NCI-H2029 treated with DMSO at 0.1 percent for 48 hours (cell line): ENCODE results near the gene PDGFRA.
"Not testable (repeated sequence)": the region's sequence is repeated elsewhere in the genome, so short reads cannot be mapped to it uniquely, and the experiment has no call there.

ENCODE experiments used
- DNase-seq: peaks from one replicate; lab custom pipeline; 2025; lab: John Stamatoyannopoulos, UW

The PDGFRA gene

DNA sequence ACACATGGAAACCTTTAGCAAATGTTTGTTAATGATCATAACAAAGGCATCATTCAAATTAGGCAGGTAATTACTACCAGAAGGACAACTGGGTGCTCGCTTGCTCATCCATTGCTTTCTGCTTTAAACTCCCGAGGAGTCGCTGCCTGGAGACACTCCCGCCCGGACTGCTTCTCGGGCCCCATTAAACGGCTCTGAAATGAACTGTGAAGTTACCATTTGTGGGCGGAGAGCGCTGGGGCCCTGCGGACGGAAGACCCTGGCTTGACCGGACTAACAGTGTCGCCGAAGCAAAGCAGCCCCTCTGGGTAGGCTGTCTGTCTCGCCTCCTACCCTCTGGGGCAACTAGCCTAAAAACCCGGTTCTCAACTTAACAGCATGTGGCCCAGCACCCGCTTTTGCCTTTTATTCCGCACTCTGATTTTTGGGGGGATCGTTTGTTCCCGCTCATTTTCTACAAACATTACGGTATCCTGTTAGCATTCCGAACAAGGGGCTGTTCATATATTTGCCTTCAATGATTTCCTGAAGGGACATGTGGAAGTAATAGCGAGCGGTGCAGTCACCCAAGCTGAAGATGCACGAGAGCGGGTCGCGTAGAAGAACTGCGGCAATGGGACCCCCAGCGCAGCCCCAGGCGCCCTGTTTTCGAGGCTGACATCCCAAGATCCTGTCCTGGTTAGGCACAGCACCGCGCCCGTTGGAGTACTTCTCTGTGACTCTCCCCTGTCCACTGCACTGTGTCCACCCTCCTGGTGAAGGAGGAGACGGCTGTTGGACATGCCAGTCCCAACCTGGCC lies 1.6 kb upstream of the PDGFRA start:
- no peak for DNase-seq

DNA sequence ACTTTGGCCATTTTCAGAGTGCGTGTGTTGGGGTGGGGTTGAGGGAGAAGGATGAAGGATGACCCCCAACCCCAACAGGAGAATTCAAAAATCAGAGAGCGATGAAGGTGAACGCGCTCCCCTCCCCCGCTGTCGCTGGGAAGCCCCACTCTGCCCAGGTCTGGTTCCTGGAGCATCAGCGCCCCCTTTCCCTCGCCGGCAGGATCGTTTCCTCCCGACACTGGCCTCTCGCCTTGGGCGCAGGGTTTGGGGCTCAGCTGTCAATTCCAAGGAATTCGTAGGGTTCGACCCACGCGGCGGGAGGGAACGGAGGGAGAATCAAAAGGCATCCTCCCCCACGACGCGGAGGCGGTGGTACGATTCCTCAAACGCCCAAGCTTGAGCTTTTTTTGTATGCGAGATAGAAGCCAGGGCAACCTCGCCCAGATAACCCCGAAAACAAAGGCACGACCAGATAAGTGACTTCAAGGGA lies 1.0 kb upstream of the PDGFRA start:
- no peak for DNase-seq

DNA sequence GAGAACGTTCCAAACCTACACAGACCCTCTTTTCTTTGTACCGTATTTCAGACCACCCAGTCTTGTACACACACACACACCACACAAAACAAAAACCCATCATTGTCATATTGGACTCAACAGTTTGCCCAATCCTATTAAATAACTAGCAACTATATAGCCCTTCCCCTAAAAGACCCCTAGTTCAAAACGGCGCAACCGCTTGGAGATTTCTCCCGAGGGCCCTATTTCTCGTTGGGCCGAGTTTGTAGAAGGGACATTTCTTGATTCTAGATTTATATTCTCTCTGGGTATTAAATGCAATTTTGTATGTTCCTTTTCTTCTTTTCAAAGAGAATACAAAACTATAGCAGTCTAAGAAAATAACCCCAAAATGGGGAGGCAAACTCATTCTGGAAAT lies 547 bp upstream of the PDGFRA start:
- DNase-seq: no peak

DNA sequence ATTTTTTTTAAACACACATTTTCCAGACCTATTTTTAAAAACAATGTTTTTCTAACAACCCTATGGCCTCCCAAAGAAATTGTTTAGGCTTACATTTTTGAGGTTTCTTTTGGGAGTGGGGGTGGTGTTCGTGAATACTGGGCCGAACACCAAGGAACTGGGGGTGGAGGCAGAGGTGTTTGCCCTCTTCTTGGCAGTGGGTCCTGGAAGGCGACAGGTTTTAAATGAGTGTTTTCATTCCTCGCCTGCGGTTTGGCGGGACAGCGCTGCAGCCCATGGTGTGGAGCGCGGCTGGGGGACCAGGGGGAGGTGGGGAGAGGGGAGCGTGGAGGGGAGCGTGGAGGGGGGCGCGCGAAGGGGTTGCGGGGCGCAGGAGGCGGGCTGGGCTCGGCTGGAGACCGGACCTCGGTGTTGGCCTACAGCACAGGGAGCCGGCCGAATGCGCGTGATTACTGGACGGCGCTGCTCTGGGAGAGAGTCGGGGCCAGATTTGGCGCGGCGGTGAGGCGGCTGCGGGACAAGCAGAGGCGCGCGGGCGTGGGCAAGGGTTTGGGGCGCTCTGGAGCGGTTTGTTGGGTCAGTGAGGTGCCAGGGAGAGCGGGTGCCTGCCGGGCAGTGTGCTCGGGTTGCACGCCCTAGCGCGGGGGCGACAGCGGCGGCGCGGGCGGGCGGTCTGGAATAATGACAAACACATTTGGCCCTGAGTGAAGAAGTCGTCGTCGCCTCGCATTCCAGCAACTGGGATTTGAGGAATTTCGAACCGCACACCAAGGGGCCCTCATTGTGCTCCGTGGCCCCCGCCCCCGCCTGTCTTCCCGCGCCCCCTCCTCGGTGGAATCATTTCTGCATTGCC lies 764 bp downstream of the PDGFRA start:
- no peak for DNase-seq

DNA sequence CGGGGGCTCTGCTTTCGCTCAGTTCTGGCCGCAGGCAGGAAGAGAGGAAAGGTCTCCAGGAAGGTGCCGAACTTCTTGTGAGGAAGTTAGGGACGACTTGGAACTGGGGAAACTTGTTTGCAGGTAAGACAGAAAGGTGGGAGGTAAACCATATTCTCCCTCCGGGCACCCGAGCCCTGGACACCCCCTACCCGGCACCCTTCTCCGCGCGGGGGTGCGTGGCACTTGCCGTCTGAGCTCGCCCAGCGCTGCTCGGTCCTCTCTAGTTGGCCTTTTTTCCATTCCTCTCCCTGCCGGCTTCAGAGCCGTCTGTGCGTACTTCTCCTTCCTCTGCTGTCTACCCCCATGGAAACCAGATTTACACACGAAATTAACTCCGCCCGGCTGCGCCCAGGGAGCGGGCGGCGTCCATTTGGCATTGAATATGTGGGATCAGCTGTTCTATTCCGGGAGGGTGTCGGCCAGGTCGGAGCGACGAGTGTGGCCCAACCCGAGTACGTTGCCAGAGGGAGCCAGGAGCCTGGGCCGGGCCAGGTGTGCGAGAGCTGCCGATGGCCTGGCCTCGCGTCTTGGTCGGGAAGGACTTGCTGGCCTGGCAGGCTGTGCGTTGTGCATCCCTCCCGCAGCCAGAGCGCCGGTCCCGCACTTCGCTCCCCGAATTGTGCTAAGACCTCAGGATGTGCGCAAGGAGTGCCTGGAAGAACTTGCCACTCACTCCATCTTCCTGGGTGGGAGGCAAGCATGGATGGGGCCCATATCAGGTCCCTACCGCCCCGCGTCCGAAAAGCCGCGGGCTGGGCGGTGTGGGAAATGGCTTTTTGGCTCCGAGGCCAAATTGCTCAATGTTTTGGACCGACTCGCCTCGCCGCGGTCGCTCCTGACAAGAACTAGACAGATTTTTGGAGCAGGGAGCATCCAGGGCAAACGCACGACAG lies 1.7 kb downstream of the PDGFRA start:
- no peak for DNase-seq

DNA sequence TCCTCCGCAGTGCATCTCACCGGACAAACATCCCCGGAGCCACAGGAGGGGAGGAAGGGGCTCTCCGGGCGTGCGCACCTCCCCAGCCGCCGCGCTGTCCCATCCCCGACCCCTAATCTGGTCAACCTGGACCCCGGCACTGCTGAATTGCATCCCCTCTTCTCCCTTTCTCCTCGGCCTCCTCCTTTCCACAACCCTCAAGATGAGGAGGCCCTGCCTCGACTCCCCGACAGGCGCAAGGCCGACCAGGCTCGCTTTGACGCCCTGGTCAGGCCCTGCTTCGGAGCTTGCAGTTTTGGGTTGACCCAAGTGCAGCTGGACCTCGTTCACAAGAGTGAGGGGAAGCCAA lies 2.3 kb downstream of the PDGFRA start:
- no peak for DNase-seq

DNA sequence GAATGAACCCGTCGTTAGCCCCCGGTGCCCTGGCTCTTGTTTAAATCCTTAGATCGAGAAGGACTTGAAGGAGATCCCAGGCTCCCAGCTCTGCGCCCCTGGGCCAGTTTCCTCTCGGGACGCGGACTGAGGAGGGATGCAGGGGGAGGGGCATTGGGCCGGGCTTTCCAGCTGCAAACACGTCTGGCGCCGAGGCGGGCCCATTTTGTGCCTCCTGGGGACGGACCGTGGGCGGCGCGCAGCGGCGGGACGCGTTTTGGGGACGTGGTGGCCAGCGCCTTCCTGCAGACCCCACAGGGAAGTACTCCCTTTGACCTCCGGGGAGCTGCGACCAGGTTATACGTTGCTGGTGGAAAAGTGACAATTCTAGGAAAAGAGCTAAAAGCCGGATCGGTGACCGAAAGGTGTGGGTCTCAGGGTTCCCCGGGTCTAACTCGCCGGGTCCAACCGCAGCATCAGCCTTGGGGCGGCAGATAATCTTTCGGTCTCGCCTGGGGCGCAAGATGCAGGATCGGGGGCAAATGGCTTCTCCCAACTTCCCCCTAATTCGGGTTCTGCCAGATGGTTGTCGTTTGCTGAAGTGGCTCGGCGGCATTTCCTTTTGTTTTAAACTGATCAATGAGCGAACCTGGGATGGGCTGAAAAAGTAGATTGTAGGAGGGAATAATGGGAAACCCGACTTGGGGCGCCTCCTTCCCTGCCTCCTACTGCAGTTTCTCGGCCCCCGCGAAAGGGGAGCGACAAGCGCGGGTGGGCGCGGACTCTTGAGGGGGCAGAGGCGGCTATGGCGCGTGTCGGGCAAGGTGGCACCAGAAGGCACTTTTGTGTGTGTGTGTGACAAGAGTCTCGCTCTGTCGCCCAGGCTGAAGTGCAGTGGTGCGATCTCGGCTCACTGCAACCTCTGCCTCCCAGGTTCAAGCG lies 2.9 kb downstream of the PDGFRA start:
- no peak for DNase-seq

DNA sequence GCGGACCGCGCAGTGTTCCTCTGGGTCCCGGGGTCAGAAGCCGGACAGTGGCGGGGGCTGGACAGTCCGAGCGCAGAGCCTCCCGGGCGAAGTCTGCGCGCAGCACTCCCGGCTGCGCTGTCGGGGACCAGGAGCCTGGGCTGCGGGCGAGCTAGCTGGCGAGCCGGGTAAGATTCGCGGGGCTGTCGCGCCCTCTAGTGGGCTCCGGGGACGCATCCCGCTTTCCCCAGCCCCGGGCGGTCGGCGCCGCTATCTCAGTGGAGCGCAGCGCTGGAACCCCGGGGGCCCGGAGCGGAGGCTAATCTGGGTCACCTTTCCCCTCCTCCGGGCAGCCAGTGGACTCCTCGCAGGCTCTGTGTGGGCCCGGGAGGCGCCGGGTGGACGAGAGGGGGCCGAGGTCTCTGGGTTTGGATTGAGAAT lies 4.2 kb downstream of the PDGFRA start:
- peak; percentile 50 for DNase-seq

DNA sequence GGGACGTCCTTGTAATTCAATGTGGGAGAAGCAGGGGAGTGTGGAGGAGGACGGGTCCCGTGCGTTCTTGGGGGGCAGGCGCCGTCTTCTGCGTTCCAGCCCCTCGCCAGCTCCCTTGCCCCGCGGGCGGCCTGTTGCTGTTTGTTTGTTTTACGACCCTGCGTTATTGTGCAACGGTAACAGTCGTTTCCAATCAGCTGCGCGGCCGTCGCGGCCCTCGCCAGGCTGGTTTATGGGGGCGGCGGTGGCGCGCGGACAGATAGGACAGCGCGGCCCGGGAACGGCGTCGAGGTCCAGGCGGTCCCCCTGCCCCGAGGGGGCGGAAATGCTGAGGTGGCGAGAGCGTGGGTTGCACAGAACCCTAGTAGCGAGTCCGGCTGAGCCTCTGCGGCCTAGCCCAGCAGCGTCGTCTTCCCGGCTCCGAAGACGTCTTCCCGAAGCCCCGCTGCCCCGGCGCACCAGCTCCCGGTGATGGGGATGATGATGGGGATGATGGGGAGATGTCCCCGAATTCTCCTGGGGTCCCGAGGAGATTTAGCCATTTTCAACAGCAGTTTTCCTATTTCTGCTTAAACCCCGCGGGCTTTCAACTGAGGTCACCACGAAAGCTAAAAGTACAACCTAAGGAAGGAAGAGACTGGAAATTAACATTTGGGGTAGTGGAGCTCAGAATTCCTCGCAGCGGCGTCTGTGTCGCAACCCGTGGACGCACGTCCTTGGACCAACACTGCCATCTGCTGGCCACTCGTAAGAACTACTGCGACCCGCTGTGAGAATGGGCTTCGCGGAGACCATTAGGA lies 4.8 kb downstream of the PDGFRA start:
- DNase-seq: peak; percentile 65

DNA sequence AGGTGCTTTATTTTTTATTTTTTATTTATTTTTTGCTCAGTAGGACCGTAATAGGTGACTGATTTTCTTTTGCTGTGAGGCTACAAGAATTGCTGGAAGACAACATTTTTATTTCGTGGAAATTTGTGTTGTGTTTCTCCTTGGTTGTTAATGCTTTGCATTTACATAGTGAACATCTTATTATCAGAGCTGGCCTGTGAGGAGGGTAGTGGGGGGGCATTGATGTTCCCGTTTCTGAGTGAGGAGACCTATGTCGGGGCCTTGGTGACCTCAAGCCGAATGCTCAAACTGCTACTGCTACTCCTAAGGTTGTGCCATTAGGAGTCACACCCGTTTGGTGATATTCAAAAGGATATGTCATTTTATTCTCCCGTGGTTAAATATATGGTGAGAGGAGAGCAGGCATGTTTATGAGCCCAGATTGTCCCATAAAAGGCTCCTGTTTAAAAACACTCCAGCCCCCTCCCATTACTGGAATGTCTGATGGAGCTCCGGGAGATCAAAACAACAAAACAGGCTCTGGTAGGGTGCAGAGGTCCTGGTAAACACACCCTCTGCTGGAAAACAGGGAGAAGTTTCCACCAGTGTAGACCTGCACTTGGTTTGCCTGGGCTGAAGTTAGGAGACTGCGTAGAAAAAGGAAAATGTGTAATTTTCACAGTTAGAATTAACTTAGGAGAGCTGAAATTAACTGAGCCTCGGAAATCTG lies 5.6 kb downstream of the PDGFRA start:
- no peak for DNase-seq

DNA sequence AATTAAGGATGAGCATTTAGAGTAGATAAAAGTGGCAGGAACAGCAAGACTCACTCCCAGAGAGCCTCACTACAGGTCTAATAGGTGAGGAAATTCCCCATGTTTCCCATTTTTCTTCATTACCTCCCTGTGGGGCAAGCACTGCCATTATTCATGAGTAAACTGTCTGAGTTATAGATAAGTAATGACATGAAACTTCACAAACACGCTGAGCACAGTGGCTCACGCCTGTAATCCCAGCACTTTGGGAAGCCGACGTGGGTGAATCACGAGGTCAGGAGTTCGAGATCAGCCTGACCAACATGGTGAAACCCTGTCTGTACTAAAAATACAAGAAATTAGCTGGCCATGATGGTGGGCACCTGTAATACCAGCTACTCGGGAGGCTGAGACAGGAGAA lies 7.2 kb downstream of the PDGFRA start:
- not testable (repeated sequence) for DNase-seq

DNA sequence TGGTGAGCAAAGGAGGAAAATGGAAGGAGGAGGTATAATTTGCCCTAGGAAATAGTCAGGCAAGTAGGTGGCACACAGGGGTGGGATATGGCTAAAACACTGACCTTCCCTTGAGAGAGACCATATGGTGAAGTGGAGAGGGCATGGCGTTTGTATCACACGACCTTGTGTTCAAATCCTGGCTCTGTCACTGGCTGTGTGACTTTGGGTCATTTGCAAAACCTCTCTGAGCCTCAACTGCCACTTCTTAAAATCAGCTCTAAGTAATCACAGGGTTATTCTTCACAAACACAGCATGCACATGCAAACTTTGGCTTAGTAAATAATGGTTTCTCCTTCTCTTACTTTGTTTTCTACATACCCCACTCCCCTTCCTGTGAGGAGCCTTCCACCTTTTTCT lies 8.7 kb downstream of the PDGFRA start:
- no peak for DNase-seq

DNA sequence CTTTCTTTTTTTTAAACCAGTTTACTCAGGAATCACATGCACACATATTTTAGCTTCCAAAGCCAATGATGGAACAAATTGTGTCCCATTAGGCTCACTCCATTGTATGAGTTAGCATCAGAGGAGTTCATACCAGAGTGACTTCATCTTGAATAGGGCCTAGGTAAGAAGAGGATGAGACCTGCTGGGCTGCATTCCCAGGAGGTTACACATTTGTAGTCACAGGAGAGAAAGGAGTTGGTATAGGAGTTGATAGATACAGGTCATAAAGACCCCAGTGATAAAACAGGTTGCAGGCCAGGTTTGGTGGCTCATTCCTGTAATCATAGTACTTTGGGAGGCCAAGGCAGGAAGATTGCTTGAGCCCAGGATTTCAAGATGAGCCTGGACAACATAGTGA lies 9.3 kb downstream of the PDGFRA start:
- DNase-seq: no peak

DNA sequence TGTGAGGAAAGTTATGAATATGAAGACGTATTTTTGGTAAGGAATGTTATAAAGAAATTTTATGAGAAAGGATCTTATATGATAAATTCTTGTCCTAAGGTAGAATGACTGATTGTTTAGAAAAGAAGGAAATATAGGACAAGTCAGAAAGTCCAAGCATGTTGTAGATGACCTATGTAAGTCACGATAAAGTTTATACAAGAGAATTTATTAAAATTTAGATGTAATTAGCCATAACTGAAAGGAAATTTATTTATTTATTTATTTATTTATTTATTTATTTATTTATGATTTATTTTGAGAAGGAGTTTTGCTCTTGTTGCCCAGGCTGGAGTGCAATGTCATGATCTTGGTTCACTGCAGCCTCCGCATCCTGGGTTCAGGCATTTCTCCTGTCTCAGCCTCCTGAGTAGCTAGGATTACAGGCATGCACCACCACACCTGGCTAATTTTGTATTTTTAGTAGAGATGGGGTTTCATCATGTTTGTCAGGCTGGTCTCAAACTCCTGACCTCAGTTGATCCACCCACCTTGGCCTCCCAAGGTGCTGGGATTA lies 12.3 kb downstream of the PDGFRA start:
- DNase-seq: not testable (repeated sequence)

DNA sequence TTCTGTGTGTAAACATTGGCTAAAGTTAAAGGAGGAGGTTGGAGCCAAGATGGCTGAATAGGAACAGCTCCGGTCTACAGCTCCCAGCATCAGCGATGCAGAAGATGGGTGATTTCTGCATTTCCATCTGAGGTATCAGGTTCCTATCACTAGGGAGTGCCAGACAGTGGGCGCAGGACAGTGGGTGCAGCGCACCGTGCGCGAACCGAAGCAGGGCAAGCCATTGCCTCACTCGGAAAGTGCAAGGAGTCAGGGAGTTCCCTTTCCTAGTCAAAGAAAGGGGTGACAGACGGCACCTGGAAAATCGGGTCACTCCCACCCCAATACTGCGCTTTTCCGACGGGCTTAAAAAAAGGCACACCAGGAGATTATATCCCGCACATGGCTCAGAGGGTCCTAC lies 14.4 kb downstream of the PDGFRA start:
- not testable (repeated sequence) for DNase-seq

DNA sequence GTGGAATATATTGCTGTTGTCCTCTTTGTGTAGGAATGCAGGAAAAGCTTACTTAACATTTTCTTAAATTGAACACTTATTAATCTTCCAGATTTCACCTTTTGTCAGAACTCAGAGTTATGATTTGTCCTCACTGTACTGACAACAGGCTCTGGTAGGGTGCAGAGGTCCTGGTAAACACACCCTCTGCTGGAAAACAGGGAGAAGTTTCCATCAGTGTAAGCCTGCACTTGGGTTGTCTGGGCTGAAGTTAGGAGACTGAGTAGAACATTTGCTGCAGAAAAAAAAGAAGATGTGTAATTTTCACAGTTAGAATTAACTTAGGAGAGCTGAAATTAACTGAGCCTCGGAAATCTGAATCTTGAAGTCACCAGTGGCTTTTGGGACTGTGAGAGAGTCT lies 23.2 kb downstream of the PDGFRA start:
- DNase-seq: not testable (repeated sequence)

DNA sequence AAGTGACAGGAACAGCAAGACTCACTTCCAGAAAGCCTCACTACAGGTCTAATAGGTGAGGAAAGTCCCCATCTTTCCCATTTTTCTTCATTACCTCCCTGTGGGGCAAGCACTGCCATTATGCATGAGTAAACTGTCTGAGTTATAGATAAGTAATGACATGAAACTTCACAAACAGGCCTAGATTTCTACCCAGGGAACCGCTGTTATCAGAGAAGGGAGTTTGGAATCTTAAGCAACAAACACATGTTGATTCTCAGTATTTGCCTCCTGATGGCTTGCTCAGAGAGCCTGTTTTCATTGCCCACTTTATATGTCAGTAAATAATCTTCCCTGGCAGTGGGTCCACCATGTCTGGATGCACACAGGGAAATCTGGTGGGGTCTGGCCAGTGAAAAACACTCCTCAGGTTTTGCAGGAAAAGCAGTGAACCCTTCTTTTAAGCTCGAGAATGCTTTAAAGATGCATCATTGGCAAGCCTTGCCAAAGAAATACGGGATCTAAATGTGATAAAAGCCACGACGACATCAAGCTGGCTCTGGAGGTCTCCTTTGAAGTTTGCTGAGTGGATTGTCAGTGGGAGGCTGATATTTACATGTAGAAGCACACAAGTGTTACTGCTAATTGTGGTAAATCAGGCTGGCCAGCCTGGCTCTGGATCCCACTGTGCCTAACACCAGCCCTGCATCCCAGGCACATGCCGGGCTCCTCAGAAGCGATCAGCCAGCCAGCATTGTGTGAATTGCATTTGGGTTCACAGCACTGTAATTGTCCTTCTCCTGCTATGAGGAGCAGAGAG lies 25.2 kb downstream of the PDGFRA start:
- no peak for DNase-seq

DNA sequence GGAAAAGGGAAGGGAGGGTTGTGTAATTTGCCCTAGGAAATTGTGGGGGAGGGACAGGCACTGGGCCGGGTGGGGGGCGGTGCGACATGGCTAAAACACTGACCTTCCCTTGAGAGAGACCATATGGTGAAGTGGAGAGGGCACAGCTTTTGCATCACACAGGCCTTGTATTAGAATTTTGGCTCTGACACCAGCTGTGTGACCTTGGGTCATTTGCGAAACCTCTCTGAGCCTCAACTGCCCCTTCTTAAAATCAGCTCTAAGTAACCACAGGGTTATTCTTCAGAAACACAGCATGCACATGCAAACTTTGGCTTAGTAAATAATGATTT lies 25.8 kb downstream of the PDGFRA start:
- no peak for DNase-seq

DNA sequence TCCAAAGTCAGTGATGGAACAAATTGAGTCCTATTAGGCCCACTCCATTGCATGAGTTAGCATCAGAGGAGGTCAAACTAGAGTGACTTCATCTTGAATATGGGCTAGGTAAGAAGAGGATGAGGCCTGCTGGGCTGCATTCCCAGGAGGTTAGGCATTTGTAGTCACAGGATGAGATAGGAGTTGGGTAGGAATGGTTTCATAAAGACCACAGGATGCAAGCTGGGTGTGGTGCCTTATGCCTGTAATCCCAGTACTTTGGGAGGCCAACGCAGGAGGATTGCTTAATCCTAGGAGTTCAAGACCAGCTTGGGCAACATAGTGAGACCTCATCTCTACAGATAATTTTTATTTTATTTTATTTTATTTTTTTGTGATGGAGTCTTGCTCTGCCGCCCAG lies 26.8 kb downstream of the PDGFRA start:
- DNase-seq: no peak
